ENCODE data around the gene TSSC4. TPM values are rescaled to one million over a fixed set of nuclear protein-coding genes. Genes with fewer than 3 reads are reported as not detected.
A peak's percentile ranks its signal among the peaks of the same experiment; 100 is the strongest.

TSSC4 gene
- total and polyA plus RNA-seq, 9 of the 15 experiments (the other 6 are each of a cell fraction or from before 2014, with no cell fraction given) = 0.41 to 54.2 (median 11.0) TPM

- TF ChIP-seq FOXK1 (CRISPR knock-in tag; IDR thresholded peaks at IDR 0.05; ENCODE audit: borderline replicate concordance) (no peak), ZNF318 (IDR thresholded peaks at IDR 0.05; ENCODE audit: borderline replicate concordance in 1 of 2, low read depth in 1 of 2) (no peak), RFX1 (IDR thresholded peaks at IDR 0.05) (no peak), RFX5 (IDR thresholded peaks at IDR 0.05; ENCODE audit: low read depth, low read length) (no peak), U2AF1 (optimal IDR thresholded peaks at IDR 0.05; ENCODE audit: low read depth, low read length) (no peak), ZNF3 (CRISPR knock-in tag; IDR thresholded peaks at IDR 0.05) (no peak), MCM5 (IDR thresholded peaks at IDR 0.05; ENCODE audit: low read depth) (no peak), NCOR1 (IDR thresholded peaks at IDR 0.05) (no peak), SAP30 (IDR thresholded peaks at IDR 0.05; ENCODE audit: borderline replicate concordance, insufficient read depth, low read depth, low read length, poor library complexity, severe bottlenecking) (no peak), CC2D1A (IDR thresholded peaks at IDR 0.05) (0 out of 2 replicates have a peak, but pooled peaks have one; percentile 30), SNIP1 (IDR thresholded peaks at IDR 0.05; ENCODE audit: low read depth) (no peak), ZNF384 (IDR thresholded peaks at IDR 0.05; ENCODE audit: low read depth, low read length) (no peak), KDM5B (IDR thresholded peaks at IDR 0.05; ENCODE audit: insufficient replicate concordance, low read depth, low read length) (no peak), YBX1 (IDR thresholded peaks at IDR 0.05) (no peak), ZNF184 (CRISPR knock-in tag; IDR thresholded peaks at IDR 0.05) (no peak), ZMIZ1 (IDR thresholded peaks at IDR 0.05; ENCODE audit: low read depth in 2 of 2, low read length in 2 of 2) (no peak), ZNF583 (CRISPR knock-in tag; IDR thresholded peaks at IDR 0.05) (no peak), ZNF354B (CRISPR knock-in tag; IDR thresholded peaks at IDR 0.05) (no peak)
These were observed 20.1 kb downstream of the TSSC4 start (continued) for GRCh38 chr11:2420502-2421225.

Data from K562 (cell line).